GM21528 (cell line): Measurements from ENCODE around the gene TSPAN15.
"Not testable (repeated sequence)": the region's sequence is repeated elsewhere in the genome, so short reads cannot be mapped to it uniquely, and the experiment has no call there.

Experiments used
- ATAC-seq: cut with Tn5 transposase; IDR thresholded peaks from one replicate; pipeline ENCODE4 v1.9.1; 2021; ENCODE audit warnings: mild to moderate bottlenecking, moderate library complexity; ENCODE audit not compliant: unreplicated experiment, low FRiP score

The TSPAN15 gene

GRCh38 chr10:69533658-69534057, 82.4 kb downstream of the TSPAN15 start:
- ATAC-seq, result no peak

- ATAC-seq, result not testable (repeated sequence)
Observed at GRCh38 chr10:69536521-69536920, 85.3 kb downstream of the TSPAN15 start.

GRCh38 chr10:69537449-69537848, 86.2 kb downstream of the TSPAN15 start:
- ATAC-seq, result no peak

GRCh38 chr10:69538461-69538860, 87.2 kb downstream of the TSPAN15 start:
- no peak for ATAC-seq

GRCh38 chr10:69541463-69541862, 90.2 kb downstream of the TSPAN15 start:
- no peak for ATAC-seq

- ATAC-seq, result no peak
Observed at GRCh38 chr10:69549959-69550358, 98.7 kb downstream of the TSPAN15 start.

- no peak for ATAC-seq
Observed at GRCh38 chr10:69552268-69552667, 101.0 kb downstream of the TSPAN15 start.

- ATAC-seq, result no peak
Observed at GRCh38 chr10:69553328-69553727, 102.1 kb downstream of the TSPAN15 start.

- ATAC-seq, result no peak
Observed at GRCh38 chr10:69554611-69555010, 103.3 kb downstream of the TSPAN15 start.
